Measurements from ENCODE around the gene CD79B. TPM values are rescaled to one million over a fixed set of nuclear protein-coding genes. Genes with fewer than 3 reads are reported as not detected.

CD79B gene
- total and polyA plus RNA-seq, 10 of the 15 experiments (the other 5 are each of a cell fraction or from before 2014, with no cell fraction given), result 17.5 to 148 (median 79.1) TPM

GRCh38 chr17:63946440-63947363 is 14.6 kb upstream of the CD79B start:
- intact Hi-C loops (cut with micrococcal nuclease; ENCODE audit: unreplicated experiment), result loop anchor here (1.0 kb wide), 1 partner anchor 27 kb away; no protein-coding TSS in a partner anchor
- DNase-seq (ENCODE audit: low read depth, low spot score) (no peak), FAIRE-seq (peak; percentile 95), ATAC-seq (peak; percentile 92)
- POLR2A ChIA-PET, result interaction anchor here (0.8 to 2.5 kb wide), 16 partner anchors 11 to 184 kb away, joined by 3 to 68 read pairs (median 5); partner anchors contain the start of genes CD79B, GH1 and ICAM2
- no peaks in the 10 kb centered on the region for H4K20me1 ChIP-seq (ENCODE audit: control insufficient read depth, insufficient read depth)
- H3K79me2 ChIP-seq (ENCODE audit: control insufficient read depth, insufficient read depth, low read length), result no peaks in the 10 kb centered on the region
- peaks cover 18% of the 10 kb centered on the region for H3K4me1 ChIP-seq (ENCODE audit: control insufficient read depth, insufficient read depth, low read length)
- peak overlapping the region; percentile 39; the same call in 1 of the 2 replicates for H3K4me3 ChIP-seq
- in situ Hi-C loops (cut with MboI), result no loop called here
- H3K9me3 ChIP-seq (replicated peaks; ENCODE audit: control insufficient read depth, insufficient read depth, low read length), result no peaks in the 10 kb centered on the region; the same call in 2 of the 3 replicates
- H2AFZ ChIP-seq (ENCODE audit: control insufficient read depth, low read depth, low read length), result peak overlapping the region; percentile 98
- CTCF ChIA-PET, result interaction anchor here (0.5 to 3.1 kb wide), 47 partner anchors 9 to 503 kb away, joined by 3 to 481 read pairs (median 6); partner anchors contain the start of genes CD79B, CSHL1, ERN1 and GH1
- SMC1A ChIA-PET (ENCODE audit: uncharacterized antibody, unreplicated experiment), result interaction anchor here (0.6 to 3.1 kb wide), 25 partner anchors 8 to 190 kb away, joined by 3 to 248 read pairs (median 7); partner anchors contain the start of genes CD79B, CSHL1, GH1 and ICAM2
- WGBS (ENCODE audit: insufficient coverage, insufficient replicate concordance, low lambda C conversion rate, missing lambda C conversion rate), result 6% methylated on average over 17 of the region's 20 CpGs
- RAD21 ChIA-PET (ENCODE audit: unreplicated experiment), result interaction anchor here (0.6 to 3.1 kb wide), 31 partner anchors 8 to 333 kb away, joined by 3 to 288 read pairs (median 5); partner anchors contain the start of genes CD79B, CSHL1, ERN1 and GH1
- H3K4me2 ChIP-seq (ENCODE audit: control insufficient read depth, insufficient read depth), result peak overlapping the region; percentile 89
- H3K27me3 ChIP-seq (replicated peaks in 1 of 2; ENCODE audit: control insufficient read depth in 2 of 2, insufficient read depth in 2 of 2, low read length in 1 of 2), result no peaks in the 10 kb centered on the region
- no TSS peak for BruUV-seq (replicated peaks)
- H3K36me3 ChIP-seq (ENCODE audit: control insufficient read depth in 2 of 2, insufficient read depth in 2 of 2, low read length in 1 of 2), result no peaks in the 10 kb centered on the region
- peak overlapping the region; percentile 86 for H3K27ac ChIP-seq (ENCODE audit: control insufficient read depth, insufficient read depth)
- H3K9ac ChIP-seq (ENCODE audit: control insufficient read depth, insufficient read depth, low read length), result peak overlapping the region; percentile 64; the same call in 1 of the 2 replicates
- peak; percentile 43; the same call in 1 of the 2 replicates for TF ChIP-seq NBN (IDR thresholded peaks at IDR 0.05)
- TF ChIP-seq, protein P1, sequence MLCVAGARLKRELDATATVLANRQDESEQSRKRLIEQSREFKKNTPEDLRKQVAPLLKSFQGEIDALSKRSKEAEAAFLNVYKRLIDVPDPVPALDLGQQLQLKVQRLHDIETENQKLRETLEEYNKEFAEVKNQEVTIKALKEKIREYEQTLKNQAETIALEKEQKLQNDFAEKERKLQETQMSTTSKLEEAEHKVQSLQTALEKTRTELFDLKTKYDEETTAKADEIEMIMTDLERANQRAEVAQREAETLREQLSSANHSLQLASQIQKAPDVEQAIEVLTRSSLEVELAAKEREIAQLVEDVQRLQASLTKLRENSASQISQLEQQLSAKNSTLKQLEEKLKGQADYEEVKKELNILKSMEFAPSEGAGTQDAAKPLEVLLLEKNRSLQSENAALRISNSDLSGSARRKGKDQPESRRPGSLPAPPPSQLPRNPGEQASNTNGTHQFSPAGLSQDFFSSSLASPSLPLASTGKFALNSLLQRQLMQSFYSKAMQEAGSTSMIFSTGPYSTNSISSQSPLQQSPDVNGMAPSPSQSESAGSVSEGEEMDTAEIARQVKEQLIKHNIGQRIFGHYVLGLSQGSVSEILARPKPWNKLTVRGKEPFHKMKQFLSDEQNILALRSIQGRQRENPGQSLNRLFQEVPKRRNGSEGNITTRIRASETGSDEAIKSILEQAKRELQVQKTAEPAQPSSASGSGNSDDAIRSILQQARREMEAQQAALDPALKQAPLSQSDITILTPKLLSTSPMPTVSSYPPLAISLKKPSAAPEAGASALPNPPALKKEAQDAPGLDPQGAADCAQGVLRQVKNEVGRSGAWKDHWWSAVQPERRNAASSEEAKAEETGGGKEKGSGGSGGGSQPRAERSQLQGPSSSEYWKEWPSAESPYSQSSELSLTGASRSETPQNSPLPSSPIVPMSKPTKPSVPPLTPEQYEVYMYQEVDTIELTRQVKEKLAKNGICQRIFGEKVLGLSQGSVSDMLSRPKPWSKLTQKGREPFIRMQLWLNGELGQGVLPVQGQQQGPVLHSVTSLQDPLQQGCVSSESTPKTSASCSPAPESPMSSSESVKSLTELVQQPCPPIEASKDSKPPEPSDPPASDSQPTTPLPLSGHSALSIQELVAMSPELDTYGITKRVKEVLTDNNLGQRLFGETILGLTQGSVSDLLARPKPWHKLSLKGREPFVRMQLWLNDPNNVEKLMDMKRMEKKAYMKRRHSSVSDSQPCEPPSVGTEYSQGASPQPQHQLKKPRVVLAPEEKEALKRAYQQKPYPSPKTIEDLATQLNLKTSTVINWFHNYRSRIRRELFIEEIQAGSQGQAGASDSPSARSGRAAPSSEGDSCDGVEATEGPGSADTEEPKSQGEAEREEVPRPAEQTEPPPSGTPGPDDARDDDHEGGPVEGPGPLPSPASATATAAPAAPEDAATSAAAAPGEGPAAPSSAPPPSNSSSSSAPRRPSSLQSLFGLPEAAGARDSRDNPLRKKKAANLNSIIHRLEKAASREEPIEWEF (IDR thresholded peaks at IDR 0.05; ENCODE audit: insufficient replicate concordance, low read depth, low read length), result no peak
- TF ChIP-seq, protein P2, sequence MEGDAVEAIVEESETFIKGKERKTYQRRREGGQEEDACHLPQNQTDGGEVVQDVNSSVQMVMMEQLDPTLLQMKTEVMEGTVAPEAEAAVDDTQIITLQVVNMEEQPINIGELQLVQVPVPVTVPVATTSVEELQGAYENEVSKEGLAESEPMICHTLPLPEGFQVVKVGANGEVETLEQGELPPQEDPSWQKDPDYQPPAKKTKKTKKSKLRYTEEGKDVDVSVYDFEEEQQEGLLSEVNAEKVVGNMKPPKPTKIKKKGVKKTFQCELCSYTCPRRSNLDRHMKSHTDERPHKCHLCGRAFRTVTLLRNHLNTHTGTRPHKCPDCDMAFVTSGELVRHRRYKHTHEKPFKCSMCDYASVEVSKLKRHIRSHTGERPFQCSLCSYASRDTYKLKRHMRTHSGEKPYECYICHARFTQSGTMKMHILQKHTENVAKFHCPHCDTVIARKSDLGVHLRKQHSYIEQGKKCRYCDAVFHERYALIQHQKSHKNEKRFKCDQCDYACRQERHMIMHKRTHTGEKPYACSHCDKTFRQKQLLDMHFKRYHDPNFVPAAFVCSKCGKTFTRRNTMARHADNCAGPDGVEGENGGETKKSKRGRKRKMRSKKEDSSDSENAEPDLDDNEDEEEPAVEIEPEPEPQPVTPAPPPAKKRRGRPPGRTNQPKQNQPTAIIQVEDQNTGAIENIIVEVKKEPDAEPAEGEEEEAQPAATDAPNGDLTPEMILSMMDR (IDR thresholded peaks at IDR 0.05 in 2 of 3, conservative IDR thresholded peaks at IDR 0.05 in 1 of 3; ENCODE audit: control insufficient read depth in 2 of 3, extremely low read depth in 1 of 3, insufficient read depth in 1 of 3, low read depth in 3 of 3, low read length in 3 of 3), result peak; percentile 65 to 85 (median 78)
- TF ChIP-seq YBX1 (IDR thresholded peaks at IDR 0.05), result no peak
- peak; percentile 6; the same call in 1 of the 2 replicates for TF ChIP-seq TBL1XR1 (IDR thresholded peaks at IDR 0.05; ENCODE audit: low read depth, low read length)
- no peak for TF ChIP-seq HDAC6 (IDR thresholded peaks at IDR 0.05; ENCODE audit: unreplicated experiment)
- TF ChIP-seq SRF (IDR thresholded peaks at IDR 0.05; ENCODE audit: low read depth in 2 of 2, low read length in 2 of 2), result no peak
- no peak for TF ChIP-seq E4F1 (IDR thresholded peaks at IDR 0.05; ENCODE audit: borderline replicate concordance, partially characterized antibody)
- TF ChIP-seq ETV6 (conservative IDR thresholded peaks at IDR 0.05 in 1 of 2, IDR thresholded peaks at IDR 0.05 in 1 of 2; ENCODE audit: borderline replicate concordance in 1 of 2, low read depth in 1 of 2), result no peak
- peak; percentile 82 for TF ChIP-seq SMC3 (IDR thresholded peaks at IDR 0.05; ENCODE audit: borderline replicate concordance, low read length)

Data from GM12878 (cell line).